A673 (cell line): ENCODE data around the gene MFNG.

Experiments
- CTCF ChIP-seq: fragments of 300-800, 200-600 bp; sonication (generic); conservative IDR thresholded peaks from 2 replicates; pipeline ENCODE4 v1.5.1; 2017; ENCODE audit warnings: low read depth, mild to moderate bottlenecking, antibody characterized with exemption, low read length, moderate library complexity, mixed read lengths
- EZH2 ChIP-seq: fragments of 200-600 bp; sonication (generic); IDR thresholded peaks from 2 replicates; pipeline ENCODE4 v1.6.1; 2017; ENCODE audit warnings: borderline replicate concordance, low read depth, mild to moderate bottlenecking, mixed read lengths, antibody characterized with exemption, low read length; ENCODE audit not compliant: poor library complexity, severe bottlenecking

- TF ChIP-seq CTCF (no peak), EZH2 (no peak)
Measured at GRCh38 chr22:37502342-37503182, 16.4 kb upstream of the MFNG start.
